OCI-M2 (cell line): Measurements from ENCODE around the gene DNAJC18.
A peak's percentile ranks its signal among the peaks of the same experiment; 100 is the strongest.

ENCODE experiments used
- DNase-seq: peaks from one replicate; lab custom pipeline; 2025; ENCODE audit not compliant: unreplicated experiment; lab: John Stamatoyannopoulos, UW

Gene DNAJC18

DNA sequence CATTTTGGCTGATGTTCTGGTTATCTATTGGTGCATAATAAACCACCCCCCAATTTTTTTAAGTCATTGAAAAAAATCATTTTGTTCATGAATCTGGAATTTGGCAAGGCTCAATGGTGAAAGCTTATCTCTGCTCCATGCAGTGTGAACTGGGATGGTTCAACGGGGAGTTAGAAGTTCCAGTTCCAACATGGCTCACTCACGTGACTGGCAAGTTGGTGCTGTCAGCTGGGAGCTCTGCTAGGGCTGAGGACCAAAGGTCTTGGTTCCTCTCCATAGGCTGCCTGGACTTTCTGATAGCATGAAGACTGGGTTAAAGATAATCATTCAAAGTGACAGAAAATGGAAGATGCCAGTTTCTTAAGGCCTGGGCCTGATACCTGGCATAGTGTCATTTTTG lies 32.4 kb downstream of the DNAJC18 start:
- DNase-seq: no peak

GRCh38 chr5:139404484-139404840 lies 34.9 kb downstream of the DNAJC18 start:
- no peak for DNase-seq

DNA sequence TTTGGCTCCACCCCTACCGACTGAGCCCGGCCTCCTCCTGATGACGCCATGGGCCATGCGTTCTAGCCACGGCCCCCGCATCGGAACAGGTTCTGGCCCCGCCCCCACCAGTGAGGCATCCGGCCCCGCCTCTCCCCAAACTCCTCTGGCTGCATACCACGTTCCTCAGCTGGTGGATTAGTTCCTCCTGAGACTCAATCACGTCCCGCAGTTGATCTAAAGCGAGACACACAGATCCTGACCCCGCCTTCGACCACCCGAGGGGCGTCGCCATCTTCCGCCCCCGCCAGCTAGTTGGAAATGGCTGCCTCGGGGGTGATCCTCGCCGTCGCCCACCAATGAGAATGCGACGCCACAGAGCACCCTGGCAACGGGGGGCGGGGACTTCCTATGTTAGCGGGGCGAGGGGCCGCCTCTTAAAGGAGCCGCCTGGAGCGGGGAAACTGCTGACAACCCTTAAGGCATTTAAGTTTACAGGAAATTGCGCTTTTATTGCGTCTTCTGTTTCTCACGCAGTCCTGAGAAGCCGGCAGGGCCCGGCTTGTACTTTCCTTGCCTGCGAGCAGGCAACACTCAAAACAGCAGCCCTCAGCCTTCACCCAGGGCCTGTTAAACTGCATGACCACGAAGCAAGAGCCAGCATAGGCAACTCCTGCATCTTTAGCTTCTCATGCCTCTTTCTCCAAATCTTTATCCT lies 35.4 kb downstream of the DNAJC18 start, which contains the start of gene SPATA24:
SPATA24 (minus strand) TSS at position 303 of the 697 bp plus-strand sequence; CDS start at position 274, 29 bp downstream.
- DNase-seq: peak; percentile 81

DNA sequence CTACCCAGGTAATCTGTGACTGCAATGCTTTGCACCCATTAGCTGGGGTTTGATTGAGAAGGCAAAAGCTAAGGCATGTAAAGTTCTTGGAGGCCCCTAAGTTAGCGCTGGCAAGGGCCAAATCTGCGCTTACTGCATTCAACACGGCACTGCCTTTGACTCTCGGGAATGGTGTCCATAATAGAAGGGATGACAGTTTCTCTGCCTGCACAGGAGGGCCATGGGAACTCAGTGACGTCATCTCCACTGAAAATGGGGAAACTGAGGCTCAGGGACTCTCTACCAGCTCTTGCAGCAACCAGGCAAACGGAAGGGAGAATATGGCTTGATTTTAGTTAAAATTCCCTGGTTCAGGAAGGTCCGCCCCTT lies 35.9 kb downstream of the DNAJC18 start:
- no peak for DNase-seq

- no peak for DNase-seq
Observed at GRCh38 chr5:139402561-139403158, 36.7 kb downstream of the DNAJC18 start.

GRCh38 chr5:139401546-139401945 lies 37.8 kb downstream of the DNAJC18 start:
- no peak for DNase-seq

- DNase-seq: no peak
Observed at GRCh38 chr5:139399501-139400121, 39.7 kb downstream of the DNAJC18 start.

DNA sequence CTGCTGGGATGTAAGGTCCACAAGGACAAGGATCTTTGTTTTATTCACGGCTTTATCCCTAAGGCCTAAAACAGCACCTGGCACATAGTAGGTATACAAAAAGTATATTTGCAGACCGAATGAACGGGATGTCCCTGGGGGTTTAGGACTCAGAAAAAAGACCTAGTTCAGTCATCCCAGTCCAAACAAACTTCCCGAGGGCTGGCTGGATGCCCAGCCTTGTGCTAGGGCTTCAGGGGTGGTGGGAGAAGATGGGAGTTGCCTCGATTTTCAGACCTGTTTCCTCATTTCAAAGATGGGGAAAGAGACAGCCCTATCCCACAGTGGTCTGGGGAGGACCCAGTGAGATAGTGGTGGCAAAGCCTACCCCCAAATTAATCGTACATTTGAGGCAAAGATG lies 41.4 kb downstream of the DNAJC18 start:
- no peak for DNase-seq

DNA sequence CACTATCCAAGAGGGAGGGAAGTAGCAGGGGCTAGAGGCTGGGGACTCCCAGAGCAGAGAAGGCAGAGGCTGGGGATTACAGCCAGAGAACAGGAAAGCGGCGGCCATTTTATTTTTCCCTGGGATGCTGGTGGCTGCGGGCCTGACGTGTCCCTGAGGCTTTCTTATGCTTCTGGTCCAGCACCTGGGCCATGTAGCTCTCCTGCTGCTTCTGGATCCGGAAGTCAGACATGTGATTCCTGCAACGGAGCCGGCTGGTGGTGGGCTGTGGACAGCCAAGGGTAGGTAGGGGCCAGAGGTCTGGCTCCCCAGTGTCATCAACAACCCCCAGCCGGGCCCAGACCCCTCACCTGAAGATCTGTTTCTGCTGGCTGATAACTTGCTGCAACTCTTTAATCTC lies 42.6 kb downstream of the DNAJC18 start:
- DNase-seq: no peak

GRCh38 chr5:139395844-139396640 lies 43.3 kb downstream of the DNAJC18 start:
- no peak for DNase-seq

GRCh38 chr5:139394654-139395566 lies 44.4 kb downstream of the DNAJC18 start, which contains the start of gene PROB1:
Gene PROB1, minus strand, starts transcription at chr5:139395104. Its CDS starts 23 bp downstream, at chr5:139395081.
- DNase-seq: no peak

- no peak for DNase-seq
Observed at GRCh38 chr5:139394123-139394653, 45.1 kb downstream of the DNAJC18 start.

DNA sequence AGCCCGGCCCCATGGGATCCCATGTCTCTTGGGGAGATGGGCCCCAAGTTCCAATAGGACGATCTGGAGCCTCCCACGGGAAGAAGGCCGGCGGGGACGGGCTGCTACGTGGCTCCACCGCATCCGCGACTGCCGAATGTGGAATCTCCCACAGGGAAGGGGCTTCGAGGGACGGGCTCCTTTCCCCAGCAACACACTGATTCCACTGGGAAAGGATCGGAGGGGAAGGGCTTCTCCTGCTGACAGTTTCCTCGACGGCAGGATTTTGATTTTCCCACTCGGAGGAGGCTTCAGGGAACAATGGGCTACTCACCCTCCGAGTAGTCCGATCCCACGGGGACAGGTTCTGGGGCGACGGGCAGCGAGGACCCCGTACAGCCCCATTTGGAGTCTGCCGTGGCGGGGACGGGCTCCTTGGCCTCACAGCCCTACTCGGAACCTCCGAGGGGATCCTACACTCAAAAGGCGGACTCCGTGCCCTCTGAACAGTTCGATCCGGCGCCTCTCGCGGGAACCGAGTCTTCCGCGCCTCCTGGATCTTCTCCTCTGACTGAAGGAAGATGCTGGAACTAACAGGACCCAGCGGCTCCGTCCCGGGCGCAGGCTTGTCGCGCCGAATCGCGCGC lies 45.7 kb downstream of the DNAJC18 start:
- DNase-seq: no peak

GRCh38 chr5:139392678-139393496 lies 46.4 kb downstream of the DNAJC18 start:
- no peak for DNase-seq

DNA sequence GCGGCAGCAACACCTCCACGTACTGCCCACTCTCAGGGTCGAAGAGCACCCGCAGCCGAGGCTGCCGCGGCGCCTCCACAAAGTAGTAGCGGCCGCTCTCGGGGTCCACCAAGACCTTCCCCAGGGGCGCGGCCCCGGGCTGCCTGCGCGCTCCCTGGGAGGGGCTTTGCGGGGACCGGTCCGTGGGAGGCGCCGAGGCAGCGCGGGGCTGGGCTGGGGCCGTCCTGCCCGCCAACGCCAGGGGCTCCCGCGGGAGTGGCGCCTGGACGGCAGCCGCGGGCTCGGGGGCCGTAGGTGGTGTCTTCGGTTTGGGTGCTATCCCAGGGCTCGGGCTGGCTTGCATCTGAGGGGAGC lies 47.0 kb downstream of the DNAJC18 start:
- DNase-seq: no peak

GRCh38 chr5:139391570-139392323 lies 47.6 kb downstream of the DNAJC18 start:
- no peak for DNase-seq

DNA sequence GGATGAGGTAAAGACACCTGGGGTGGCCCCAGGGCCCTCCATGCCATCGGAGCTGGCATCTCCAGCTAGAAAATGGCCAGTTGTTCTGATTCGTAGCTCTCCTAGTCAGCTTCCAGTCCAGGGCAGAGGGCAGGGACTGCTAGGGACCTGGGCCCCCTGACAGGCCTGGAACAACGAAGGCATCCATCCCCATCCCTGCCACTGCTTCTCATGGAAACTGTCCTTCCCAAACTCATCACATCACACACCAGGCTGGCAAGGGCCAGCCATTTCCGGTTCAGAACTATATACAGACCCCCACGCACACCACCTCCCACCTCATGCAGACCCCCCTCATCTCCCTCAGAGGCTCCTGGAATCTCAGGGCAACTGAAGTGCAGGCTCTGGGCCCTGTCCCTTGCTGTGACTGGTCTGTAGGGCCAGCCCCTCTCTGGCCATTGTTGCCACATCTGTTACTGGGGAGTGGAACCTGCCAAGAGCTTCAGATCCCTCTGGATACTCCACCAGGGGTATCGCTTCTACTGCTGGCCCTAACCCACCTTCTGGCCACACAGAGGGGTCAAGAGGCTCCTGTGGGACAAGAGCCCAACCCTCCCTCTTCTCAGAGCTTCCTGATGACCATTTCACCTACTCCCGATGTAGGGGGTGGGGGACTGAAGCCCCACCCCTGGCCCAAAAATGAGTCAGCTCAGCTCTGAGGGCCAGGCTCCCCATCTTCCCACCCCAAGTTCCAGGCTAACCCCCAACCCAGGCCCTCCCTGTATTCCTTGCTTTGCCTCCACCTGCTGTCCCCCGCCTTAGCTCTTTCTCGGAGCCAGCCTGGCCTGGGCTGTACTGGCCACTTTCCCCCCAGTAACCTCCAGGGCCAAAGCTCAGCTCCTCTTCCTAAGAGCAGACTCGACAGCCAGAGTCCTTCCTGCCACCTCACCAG lies 48.4 kb downstream of the DNAJC18 start:
- DNase-seq: no peak
